Fibroblast of lung (primary cell): Measurements from ENCODE around the gene TMEM132D.

ENCODE experiments used
- EZH2 ChIP-seq: IDR thresholded peaks from 2 replicates; pipeline ENCODE4 v1.5.1; 2012; ENCODE audit warnings: low read length, control low read depth, mild to moderate bottlenecking; ENCODE audit errors: missing control alignments
- TF ChIP-seq, protein P1 (sequence below), 2 donors: IDR thresholded peaks in 1 of 2; conservative IDR thresholded peaks in 1 of 2; 1 replicate in 1 of 2; 2 replicates in 1 of 2; pipeline ENCODE4 v1.5.1; 2011 to 2012; ENCODE audit warnings: low read length in 2 of 2, control low read depth in 1 of 2, inconsistent platforms in 1 of 2, low read depth in 1 of 2, mild to moderate bottlenecking in 1 of 2

DNA sequence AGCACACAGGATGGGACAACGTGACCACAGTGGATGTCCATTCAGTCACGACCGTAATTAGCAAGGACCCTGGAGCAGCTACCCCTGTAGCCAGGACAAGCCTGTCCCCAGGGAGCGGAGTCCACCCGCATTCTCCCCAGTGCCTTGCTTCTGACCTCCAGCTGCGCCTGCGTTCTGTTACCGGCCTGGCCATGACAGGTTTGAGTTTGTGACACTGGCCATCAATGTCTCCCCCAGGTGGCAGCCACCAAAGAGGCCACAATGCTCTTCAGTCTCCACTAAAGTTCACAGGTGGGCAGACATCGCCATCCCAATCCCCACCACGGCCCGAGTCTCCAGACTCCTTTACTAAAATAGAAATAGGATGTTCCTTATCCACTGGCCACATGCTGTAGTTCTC is 96.7 kb downstream of the TMEM132D start:
- TF ChIP-seq, protein P1, sequence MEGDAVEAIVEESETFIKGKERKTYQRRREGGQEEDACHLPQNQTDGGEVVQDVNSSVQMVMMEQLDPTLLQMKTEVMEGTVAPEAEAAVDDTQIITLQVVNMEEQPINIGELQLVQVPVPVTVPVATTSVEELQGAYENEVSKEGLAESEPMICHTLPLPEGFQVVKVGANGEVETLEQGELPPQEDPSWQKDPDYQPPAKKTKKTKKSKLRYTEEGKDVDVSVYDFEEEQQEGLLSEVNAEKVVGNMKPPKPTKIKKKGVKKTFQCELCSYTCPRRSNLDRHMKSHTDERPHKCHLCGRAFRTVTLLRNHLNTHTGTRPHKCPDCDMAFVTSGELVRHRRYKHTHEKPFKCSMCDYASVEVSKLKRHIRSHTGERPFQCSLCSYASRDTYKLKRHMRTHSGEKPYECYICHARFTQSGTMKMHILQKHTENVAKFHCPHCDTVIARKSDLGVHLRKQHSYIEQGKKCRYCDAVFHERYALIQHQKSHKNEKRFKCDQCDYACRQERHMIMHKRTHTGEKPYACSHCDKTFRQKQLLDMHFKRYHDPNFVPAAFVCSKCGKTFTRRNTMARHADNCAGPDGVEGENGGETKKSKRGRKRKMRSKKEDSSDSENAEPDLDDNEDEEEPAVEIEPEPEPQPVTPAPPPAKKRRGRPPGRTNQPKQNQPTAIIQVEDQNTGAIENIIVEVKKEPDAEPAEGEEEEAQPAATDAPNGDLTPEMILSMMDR (conservative IDR thresholded peaks at IDR 0.05 in 1 of 2, IDR thresholded peaks at IDR 0.05 in 1 of 2; ENCODE audit: low read depth in 1 of 2, low read length in 2 of 2) = no peak
- TF ChIP-seq EZH2 = no peak
